GM23338 (cell line): Measurements from ENCODE around the gene DCAF12. TPM values are rescaled to one million over a fixed set of nuclear protein-coding genes. Genes with fewer than 3 reads are reported as not detected.

Experiments used
- ATAC-seq: fragments of 200-7000 bp; cut with Tn5 transposase; 3 replicates; pipeline ENCODE4 v1.9.1; 2020
- DNase-seq: peaks from one replicate; pipeline ENCODE4 v3.0.0-alpha.2; 2015; ENCODE audit warnings: low spot score
- H2AFZ ChIP-seq: fragments of 200-600 bp; sonication (generic); 2 replicates; pipeline ENCODE4 v1.8.0; 2016; ENCODE audit warnings: antibody characterized with exemption, mild to moderate bottlenecking, moderate library complexity
- H3F3A ChIP-seq: fragments of 200-600 bp; sonication (generic); replicated peaks from 2 replicates; pipeline ENCODE4 v1.8.0; 2017; ENCODE audit warnings: antibody characterized with exemption, mixed run types, low read depth
- H3K27ac ChIP-seq: fragments of 200-600 bp; sonication (generic); 2 replicates; pipeline ENCODE4 v1.6.1; 2016; ENCODE audit warnings: low read depth
- H3K27me3 ChIP-seq: fragments of 200-600 bp; sonication (generic); 2 replicates; pipeline ENCODE4 v1.8.0; 2016; ENCODE audit warnings: mild to moderate bottlenecking, mixed run types, moderate library complexity; ENCODE audit not compliant: insufficient read depth
- H3K36me3 ChIP-seq: fragments of 200-600 bp; sonication (generic); 2 replicates; pipeline ENCODE4 v1.8.0; 2016; ENCODE audit warnings: mild to moderate bottlenecking; ENCODE audit not compliant: insufficient read depth
- H3K4me1 ChIP-seq: fragments of 200-600 bp; sonication (generic); 2 replicates; pipeline ENCODE4 v1.8.0; 2016; ENCODE audit warnings: mild to moderate bottlenecking, moderate library complexity; ENCODE audit not compliant: insufficient read depth
- H3K4me2 ChIP-seq: fragments of 200-600 bp; sonication (generic); 2 replicates; pipeline ENCODE4 v1.7.1; 2017; ENCODE audit warnings: mixed run types
- H3K4me3 ChIP-seq: fragments of 200-600 bp; sonication (generic); 2 replicates; pipeline ENCODE4 v1.6.1; 2016; ENCODE audit warnings: mixed run types
- H3K79me2 ChIP-seq: fragments of 200-600 bp; sonication (generic); replicated peaks from 2 replicates; pipeline ENCODE4 v1.8.0; 2017; ENCODE audit warnings: mild to moderate bottlenecking; ENCODE audit not compliant: insufficient read depth
- H3K9me2 ChIP-seq: fragments of 200-600 bp; sonication (generic); 2 replicates; pipeline ENCODE4 v1.8.0; 2017; ENCODE audit not compliant: insufficient read depth
- H4K20me1 ChIP-seq: fragments of 200-600 bp; sonication (generic); replicated peaks from 2 replicates; pipeline ENCODE4 v1.8.0; 2017; ENCODE audit warnings: mild to moderate bottlenecking; ENCODE audit not compliant: insufficient read depth
- H3K27ac Mint-ChIP-seq: 2 replicates; pipeline ENCODE4 v1.8.0; 2020; ENCODE audit warnings: inconsistent platforms, mild to moderate bottlenecking, moderate library complexity, mixed read lengths
- H3K27me3 Mint-ChIP-seq: 3 replicates; pipeline ENCODE4 v1.8.0; 2022; ENCODE audit warnings: low read depth, mild to moderate bottlenecking, moderate library complexity, mixed read lengths, inconsistent platforms; ENCODE audit not compliant: insufficient read depth, poor library complexity
- H3K36me3 Mint-ChIP-seq: 3 replicates; pipeline ENCODE4 v1.8.0; 2021; ENCODE audit warnings: low read depth, mild to moderate bottlenecking, inconsistent platforms, moderate library complexity, mixed read lengths
- H3K4me1 Mint-ChIP-seq: 3 replicates; pipeline ENCODE4 v1.8.0; 2020; ENCODE audit warnings: mild to moderate bottlenecking, inconsistent platforms, mixed read lengths
- H3K4me3 Mint-ChIP-seq: 3 replicates; pipeline ENCODE4 v1.8.0; 2021; ENCODE audit warnings: moderate library complexity, mild to moderate bottlenecking, inconsistent platforms, mixed read lengths
- H3K9me3 Mint-ChIP-seq: 3 replicates; pipeline ENCODE4 v1.8.0; 2020; ENCODE audit warnings: moderate library complexity, mild to moderate bottlenecking, inconsistent platforms, mixed read lengths
- EZH2phosphoT487 ChIP-seq: fragments of 200-600 bp; sonication (generic); IDR thresholded peaks from one replicate; pipeline ENCODE4 v1.8.1; 2018; ENCODE audit warnings: antibody characterized with exemption; ENCODE audit not compliant: unreplicated experiment
- JUNB ChIP-seq: IDR thresholded peaks from one replicate; pipeline ENCODE4 v1.6.1; 2016; ENCODE audit warnings: antibody characterized with exemption; ENCODE audit not compliant: unreplicated experiment
- POLR2AphosphoS5 ChIP-seq: IDR thresholded peaks from 2 replicates; pipeline ENCODE4 v1.6.1; 2016; ENCODE audit warnings: antibody characterized with exemption, low read depth
- ZNF114 ChIP-seq: fragments of 250-450 bp; sonication (Bioruptor Pico); IDR thresholded peaks from 2 replicates; pipeline ENCODE4 v1.5.0; 2020; ENCODE audit warnings: mild to moderate bottlenecking, moderate library complexity
- polyA plus RNA-seq: library from polyadenylated mRNA; unstranded; fragments of >200 nt; fragmentation: Nextera tagmentation; extraction: Ambion mirVana; gene quantifications from 2 replicates; pipeline ENCODE4 v1.2.1, GENCODE V29; 2016
- total RNA-seq: library from RNA; depleted of rRNA; stranded (reverse); fragments of >200 nt; shearing (Covaris generic); gene quantifications from 2 replicates; pipeline ENCODE4 v1.2.3, GENCODE V29; 2014
- TF ChIP-seq, protein P1 (sequence below), 2 experiments: fragments of 200-600 bp in 1 of 2; sonication (generic) in 1 of 2; conservative IDR thresholded peaks; 2 replicates each; pipeline versions ENCODE4 v1.5.1 to v1.6.1; 2016 to 2017; ENCODE audit warnings: antibody characterized with exemption in 2 of 2, low read depth in 2 of 2, mild to moderate bottlenecking in 2 of 2, moderate library complexity in 1 of 2
- TF ChIP-seq, protein P2 (sequence below): IDR thresholded peaks from one replicate; pipeline ENCODE4 v1.6.1; 2018; ENCODE audit warnings: antibody characterized with exemption; ENCODE audit not compliant: unreplicated experiment
- TF ChIP-seq, protein P3 (sequence below): fragments of 250-450 bp; sonication (Bioruptor Pico); IDR thresholded peaks from 2 replicates; pipeline ENCODE4 v1.5.0; 2020; ENCODE audit warnings: mild to moderate bottlenecking, moderate library complexity

Gene DCAF12
- total and polyA plus RNA-seq, 2 experiments from 2014 or later = 9.5 to 20.7 TPM

DNA sequence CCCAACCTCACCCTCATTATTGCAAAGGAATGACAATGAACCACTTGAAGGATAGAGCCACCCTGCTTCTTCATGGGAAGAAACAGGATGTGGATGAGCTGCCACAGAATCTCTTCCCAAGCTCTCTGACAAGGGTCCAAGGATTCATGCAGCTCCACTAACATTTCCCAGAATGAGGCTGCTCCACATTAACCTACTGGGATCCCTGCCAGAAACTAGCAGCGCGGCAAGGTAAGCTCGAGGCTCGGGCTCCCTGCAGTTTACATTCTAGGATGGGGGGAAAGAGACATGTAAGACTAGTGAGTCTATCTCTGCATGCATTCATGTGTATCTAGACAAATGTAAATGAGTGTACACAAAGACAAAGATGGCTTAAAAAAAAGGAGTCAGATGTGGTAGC lies 12.1 kb downstream of the DCAF12 start:
- H3K9me3 Mint-ChIP-seq = no peaks in the 10 kb centered on the region
- ATAC-seq (no peak), DNase-seq (no peak)
- H2AFZ ChIP-seq = no peak overlapping the region
- no peaks in the 10 kb centered on the region for H3K4me1 Mint-ChIP-seq
- no peak for TF ChIP-seq EZH2phosphoT487
- TF ChIP-seq JUNB = no peak
- TF ChIP-seq, protein P1, sequence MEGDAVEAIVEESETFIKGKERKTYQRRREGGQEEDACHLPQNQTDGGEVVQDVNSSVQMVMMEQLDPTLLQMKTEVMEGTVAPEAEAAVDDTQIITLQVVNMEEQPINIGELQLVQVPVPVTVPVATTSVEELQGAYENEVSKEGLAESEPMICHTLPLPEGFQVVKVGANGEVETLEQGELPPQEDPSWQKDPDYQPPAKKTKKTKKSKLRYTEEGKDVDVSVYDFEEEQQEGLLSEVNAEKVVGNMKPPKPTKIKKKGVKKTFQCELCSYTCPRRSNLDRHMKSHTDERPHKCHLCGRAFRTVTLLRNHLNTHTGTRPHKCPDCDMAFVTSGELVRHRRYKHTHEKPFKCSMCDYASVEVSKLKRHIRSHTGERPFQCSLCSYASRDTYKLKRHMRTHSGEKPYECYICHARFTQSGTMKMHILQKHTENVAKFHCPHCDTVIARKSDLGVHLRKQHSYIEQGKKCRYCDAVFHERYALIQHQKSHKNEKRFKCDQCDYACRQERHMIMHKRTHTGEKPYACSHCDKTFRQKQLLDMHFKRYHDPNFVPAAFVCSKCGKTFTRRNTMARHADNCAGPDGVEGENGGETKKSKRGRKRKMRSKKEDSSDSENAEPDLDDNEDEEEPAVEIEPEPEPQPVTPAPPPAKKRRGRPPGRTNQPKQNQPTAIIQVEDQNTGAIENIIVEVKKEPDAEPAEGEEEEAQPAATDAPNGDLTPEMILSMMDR (conservative IDR thresholded peaks at IDR 0.05; ENCODE audit: low read depth in 2 of 2) = no peak
- TF ChIP-seq, protein P2, sequence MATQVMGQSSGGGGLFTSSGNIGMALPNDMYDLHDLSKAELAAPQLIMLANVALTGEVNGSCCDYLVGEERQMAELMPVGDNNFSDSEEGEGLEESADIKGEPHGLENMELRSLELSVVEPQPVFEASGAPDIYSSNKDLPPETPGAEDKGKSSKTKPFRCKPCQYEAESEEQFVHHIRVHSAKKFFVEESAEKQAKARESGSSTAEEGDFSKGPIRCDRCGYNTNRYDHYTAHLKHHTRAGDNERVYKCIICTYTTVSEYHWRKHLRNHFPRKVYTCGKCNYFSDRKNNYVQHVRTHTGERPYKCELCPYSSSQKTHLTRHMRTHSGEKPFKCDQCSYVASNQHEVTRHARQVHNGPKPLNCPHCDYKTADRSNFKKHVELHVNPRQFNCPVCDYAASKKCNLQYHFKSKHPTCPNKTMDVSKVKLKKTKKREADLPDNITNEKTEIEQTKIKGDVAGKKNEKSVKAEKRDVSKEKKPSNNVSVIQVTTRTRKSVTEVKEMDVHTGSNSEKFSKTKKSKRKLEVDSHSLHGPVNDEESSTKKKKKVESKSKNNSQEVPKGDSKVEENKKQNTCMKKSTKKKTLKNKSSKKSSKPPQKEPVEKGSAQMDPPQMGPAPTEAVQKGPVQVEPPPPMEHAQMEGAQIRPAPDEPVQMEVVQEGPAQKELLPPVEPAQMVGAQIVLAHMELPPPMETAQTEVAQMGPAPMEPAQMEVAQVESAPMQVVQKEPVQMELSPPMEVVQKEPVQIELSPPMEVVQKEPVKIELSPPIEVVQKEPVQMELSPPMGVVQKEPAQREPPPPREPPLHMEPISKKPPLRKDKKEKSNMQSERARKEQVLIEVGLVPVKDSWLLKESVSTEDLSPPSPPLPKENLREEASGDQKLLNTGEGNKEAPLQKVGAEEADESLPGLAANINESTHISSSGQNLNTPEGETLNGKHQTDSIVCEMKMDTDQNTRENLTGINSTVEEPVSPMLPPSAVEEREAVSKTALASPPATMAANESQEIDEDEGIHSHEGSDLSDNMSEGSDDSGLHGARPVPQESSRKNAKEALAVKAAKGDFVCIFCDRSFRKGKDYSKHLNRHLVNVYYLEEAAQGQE = no peak
- TF ChIP-seq POLR2AphosphoS5 = no peak
- TF ChIP-seq ZNF114 (CRISPR knock-in tag) = no peak
- TF ChIP-seq, protein P3, sequence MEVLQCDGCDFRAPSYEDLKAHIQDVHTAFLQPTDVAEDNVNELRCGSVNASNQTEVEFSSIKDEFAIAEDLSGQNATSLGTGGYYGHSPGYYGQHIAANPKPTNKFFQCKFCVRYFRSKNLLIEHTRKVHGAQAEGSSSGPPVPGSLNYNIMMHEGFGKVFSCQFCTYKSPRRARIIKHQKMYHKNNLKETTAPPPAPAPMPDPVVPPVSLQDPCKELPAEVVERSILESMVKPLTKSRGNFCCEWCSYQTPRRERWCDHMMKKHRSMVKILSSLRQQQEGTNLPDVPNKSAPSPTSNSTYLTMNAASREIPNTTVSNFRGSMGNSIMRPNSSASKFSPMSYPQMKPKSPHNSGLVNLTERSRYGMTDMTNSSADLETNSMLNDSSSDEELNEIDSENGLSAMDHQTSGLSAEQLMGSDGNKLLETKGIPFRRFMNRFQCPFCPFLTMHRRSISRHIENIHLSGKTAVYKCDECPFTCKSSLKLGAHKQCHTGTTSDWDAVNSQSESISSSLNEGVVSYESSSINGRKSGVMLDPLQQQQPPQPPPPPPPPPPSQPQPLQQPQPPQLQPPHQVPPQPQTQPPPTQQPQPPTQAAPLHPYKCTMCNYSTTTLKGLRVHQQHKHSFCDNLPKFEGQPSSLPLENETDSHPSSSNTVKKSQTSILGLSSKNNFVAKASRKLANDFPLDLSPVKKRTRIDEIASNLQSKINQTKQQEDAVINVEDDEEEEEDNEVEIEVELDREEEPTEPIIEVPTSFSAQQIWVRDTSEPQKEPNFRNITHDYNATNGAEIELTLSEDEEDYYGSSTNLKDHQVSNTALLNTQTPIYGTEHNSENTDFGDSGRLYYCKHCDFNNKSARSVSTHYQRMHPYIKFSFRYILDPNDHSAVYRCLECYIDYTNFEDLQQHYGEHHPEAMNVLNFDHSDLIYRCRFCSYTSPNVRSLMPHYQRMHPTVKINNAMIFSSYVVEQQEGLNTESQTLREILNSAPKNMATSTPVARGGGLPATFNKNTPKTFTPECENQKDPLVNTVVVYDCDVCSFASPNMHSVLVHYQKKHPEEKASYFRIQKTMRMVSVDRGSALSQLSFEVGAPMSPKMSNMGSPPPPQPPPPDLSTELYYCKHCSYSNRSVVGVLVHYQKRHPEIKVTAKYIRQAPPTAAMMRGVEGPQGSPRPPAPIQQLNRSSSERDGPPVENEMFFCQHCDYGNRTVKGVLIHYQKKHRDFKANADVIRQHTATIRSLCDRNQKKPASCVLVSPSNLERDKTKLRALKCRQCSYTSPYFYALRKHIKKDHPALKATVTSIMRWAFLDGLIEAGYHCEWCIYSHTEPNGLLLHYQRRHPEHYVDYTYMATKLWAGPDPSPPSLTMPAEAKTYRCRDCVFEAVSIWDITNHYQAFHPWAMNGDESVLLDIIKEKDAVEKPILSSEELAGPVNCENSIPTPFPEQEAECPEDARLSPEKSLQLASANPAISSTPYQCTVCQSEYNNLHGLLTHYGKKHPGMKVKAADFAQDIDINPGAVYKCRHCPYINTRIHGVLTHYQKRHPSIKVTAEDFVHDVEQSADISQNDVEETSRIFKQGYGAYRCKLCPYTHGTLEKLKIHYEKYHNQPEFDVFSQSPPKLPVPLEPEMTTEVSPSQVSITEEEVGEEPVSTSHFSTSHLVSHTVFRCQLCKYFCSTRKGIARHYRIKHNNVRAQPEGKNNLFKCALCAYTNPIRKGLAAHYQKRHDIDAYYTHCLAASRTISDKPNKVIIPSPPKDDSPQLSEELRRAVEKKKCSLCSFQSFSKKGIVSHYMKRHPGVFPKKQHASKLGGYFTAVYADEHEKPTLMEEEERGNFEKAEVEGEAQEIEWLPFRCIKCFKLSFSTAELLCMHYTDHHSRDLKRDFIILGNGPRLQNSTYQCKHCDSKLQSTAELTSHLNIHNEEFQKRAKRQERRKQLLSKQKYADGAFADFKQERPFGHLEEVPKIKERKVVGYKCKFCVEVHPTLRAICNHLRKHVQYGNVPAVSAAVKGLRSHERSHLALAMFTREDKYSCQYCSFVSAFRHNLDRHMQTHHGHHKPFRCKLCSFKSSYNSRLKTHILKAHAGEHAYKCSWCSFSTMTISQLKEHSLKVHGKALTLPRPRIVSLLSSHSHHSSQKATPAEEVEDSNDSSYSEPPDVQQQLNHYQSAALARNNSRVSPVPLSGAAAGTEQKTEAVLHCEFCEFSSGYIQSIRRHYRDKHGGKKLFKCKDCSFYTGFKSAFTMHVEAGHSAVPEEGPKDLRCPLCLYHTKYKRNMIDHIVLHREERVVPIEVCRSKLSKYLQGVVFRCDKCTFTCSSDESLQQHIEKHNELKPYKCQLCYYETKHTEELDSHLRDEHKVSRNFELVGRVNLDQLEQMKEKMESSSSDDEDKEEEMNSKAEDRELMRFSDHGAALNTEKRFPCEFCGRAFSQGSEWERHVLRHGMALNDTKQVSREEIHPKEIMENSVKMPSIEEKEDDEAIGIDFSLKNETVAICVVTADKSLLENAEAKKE (CRISPR knock-in tag) = no peak
- no peaks in the 10 kb centered on the region for H3K4me1 ChIP-seq
- H3F3A ChIP-seq = no peaks in the 10 kb centered on the region
- no peak overlapping the region for H3K4me3 ChIP-seq
- H3K36me3 ChIP-seq = no peaks in the 10 kb centered on the region; the same call in 1 of the 2 replicates
- no peaks in the 10 kb centered on the region for H3K27me3 Mint-ChIP-seq
- no peaks in the 10 kb centered on the region for H3K27me3 ChIP-seq
- H3K27ac Mint-ChIP-seq = no peak overlapping the region; the same call in 1 of the 2 replicates
- H3K79me2 ChIP-seq = peaks cover 68% of the 10 kb centered on the region
- no peak overlapping the region for H3K4me3 Mint-ChIP-seq
- no peak overlapping the region for H3K27ac ChIP-seq
- peaks cover 54% of the 10 kb centered on the region for H3K36me3 Mint-ChIP-seq
- peaks cover 23% of the 10 kb centered on the region for H4K20me1 ChIP-seq
- no peak overlapping the region for H3K4me2 ChIP-seq
- H3K9me2 ChIP-seq = no peaks in the 10 kb centered on the region
